GM12801 (cell line): ENCODE data around the gene PRPF8.

Experiments used
- CTCF ChIP-seq: IDR thresholded peaks from one replicate; pipeline ENCODE4 v1.5.1; 2011; ENCODE audit warnings: control low read depth; ENCODE audit not compliant: insufficient read length; ENCODE audit errors: extremely low read depth

Gene PRPF8

GRCh38 chr17:1635675-1636465, 48.8 kb downstream of the PRPF8 start:
- no peak for TF ChIP-seq CTCF

- TF ChIP-seq CTCF: no peak
Observed at GRCh38 chr17:1634841-1635650, 49.6 kb downstream of the PRPF8 start.

GRCh38 chr17:1630662-1631061, 54.0 kb downstream of the PRPF8 start:
- TF ChIP-seq CTCF: no peak

- no peak for TF ChIP-seq CTCF
Observed at GRCh38 chr17:1629504-1630310, 55.0 kb downstream of the PRPF8 start.

GRCh38 chr17:1628856-1629503, 55.7 kb downstream of the PRPF8 start:
- TF ChIP-seq CTCF: no peak

GRCh38 chr17:1627982-1628855, 56.4 kb downstream of the PRPF8 start, which contains the start of gene SLC43A2:
TSS of gene SLC43A2 (minus strand) at chr17:1628834. CDS start at chr17:1627874, 960 bp downstream.
- no peak for TF ChIP-seq CTCF
